ENCODE results near the gene ZNF655.

The ZNF655 gene

GRCh38 chr7:99594948-99595745, 36.7 kb downstream of the ZNF655 start:
- no peaks in the 10 kb centered on the region for H3K27me3 ChIP-seq (ENCODE audit: insufficient read depth, low read depth, severe bottlenecking)
- TF ChIP-seq, protein P1, sequence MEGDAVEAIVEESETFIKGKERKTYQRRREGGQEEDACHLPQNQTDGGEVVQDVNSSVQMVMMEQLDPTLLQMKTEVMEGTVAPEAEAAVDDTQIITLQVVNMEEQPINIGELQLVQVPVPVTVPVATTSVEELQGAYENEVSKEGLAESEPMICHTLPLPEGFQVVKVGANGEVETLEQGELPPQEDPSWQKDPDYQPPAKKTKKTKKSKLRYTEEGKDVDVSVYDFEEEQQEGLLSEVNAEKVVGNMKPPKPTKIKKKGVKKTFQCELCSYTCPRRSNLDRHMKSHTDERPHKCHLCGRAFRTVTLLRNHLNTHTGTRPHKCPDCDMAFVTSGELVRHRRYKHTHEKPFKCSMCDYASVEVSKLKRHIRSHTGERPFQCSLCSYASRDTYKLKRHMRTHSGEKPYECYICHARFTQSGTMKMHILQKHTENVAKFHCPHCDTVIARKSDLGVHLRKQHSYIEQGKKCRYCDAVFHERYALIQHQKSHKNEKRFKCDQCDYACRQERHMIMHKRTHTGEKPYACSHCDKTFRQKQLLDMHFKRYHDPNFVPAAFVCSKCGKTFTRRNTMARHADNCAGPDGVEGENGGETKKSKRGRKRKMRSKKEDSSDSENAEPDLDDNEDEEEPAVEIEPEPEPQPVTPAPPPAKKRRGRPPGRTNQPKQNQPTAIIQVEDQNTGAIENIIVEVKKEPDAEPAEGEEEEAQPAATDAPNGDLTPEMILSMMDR (IDR thresholded peaks at IDR 0.05; ENCODE audit: low read depth, low read length): no peak
- H3K36me3 ChIP-seq: no peaks in the 10 kb centered on the region
- H3K9me3 ChIP-seq (ENCODE audit: severe bottlenecking): no peaks in the 10 kb centered on the region
- DNase-seq: no peak
- H3K27ac ChIP-seq: no peak overlapping the region
- no peak overlapping the region for H3K4me3 ChIP-seq (ENCODE audit: low read depth, low read length)

DNA sequence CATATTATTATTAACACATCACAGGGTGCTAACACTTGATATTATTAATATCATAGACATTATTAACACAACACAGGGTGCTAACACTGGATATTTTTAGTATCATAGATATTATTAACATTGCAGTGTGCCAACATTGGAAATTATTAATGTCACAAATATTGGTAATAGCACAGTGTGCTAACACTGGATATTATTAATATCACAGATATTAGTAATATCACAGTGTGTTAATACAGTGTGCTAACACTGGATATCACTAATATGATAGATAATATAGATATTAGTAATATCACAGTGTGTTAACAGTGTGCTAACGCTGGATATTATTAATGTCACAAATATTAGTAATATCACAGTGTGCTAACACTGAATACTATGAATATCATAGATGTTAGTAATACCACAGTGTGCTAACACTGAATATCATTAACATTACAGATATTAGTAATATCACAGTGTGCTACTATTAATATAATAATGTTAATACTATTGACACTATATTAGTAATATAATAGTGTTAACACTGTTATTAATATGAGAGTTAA, 38.0 kb downstream of the ZNF655 start:
- no peak overlapping the region for H3K4me3 ChIP-seq (ENCODE audit: low read depth, low read length)
- H3K27me3 ChIP-seq (ENCODE audit: insufficient read depth, low read depth, severe bottlenecking): no peaks in the 10 kb centered on the region
- no peaks in the 10 kb centered on the region for H3K9me3 ChIP-seq (ENCODE audit: severe bottlenecking)
- H3K36me3 ChIP-seq: no peaks in the 10 kb centered on the region
- no peak for DNase-seq
- TF ChIP-seq, protein P1 (IDR thresholded peaks at IDR 0.05; ENCODE audit: low read depth, low read length): no peak
- no peak overlapping the region for H3K27ac ChIP-seq

- H3K27me3 ChIP-seq (ENCODE audit: insufficient read depth, low read depth, severe bottlenecking): no peaks in the 10 kb centered on the region
- TF ChIP-seq, protein P1 (IDR thresholded peaks at IDR 0.05; ENCODE audit: low read depth, low read length): no peak
- no peak within 1 kb of the TSS for H3K27ac ChIP-seq
- H3K9me3 ChIP-seq (ENCODE audit: severe bottlenecking): no peaks in the 10 kb centered on the region
- no peak within 1 kb of the TSS for H3K4me3 ChIP-seq (ENCODE audit: low read depth, low read length)
- DNase-seq: no peak
- no peaks in the 10 kb centered on the region for H3K36me3 ChIP-seq
Measured at GRCh38 chr7:99597762-99598501, 39.5 kb downstream of the ZNF655 start, which contains the start of gene TMEM225B. TMEM225B (plus strand) TSS chr7:99598267; CDS start chr7:99604389, 6,122 bp downstream.

DNA sequence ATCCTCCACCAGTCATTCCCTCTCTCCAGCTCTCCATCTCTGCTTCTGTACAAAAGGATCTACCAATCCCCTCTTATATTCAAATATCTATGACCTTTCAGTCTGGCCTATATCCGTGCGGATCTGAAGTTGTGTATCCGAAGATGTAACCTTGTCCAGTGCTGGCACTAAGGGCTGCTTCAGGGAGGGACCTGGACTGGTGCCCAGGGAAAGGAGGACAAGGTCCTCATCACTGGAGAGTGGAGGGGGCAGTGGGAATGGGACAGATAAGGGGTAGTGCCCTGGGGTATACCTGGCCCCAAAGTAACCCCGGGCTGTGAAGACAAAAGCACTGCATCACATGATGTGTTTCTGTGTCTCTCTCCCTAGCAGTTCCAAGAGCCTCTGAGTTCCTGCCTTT, 41.4 kb downstream of the ZNF655 start:
- DNase-seq: no peak
- Histone ChIP-seq H3K36me3 (no peaks in the 10 kb centered on the region), H3K27ac (no peak overlapping the region), H3K9me3 (ENCODE audit: severe bottlenecking) (no peaks in the 10 kb centered on the region), H3K27me3 (ENCODE audit: insufficient read depth, low read depth, severe bottlenecking) (no peaks in the 10 kb centered on the region), H3K4me3 (ENCODE audit: low read depth, low read length) (no peak overlapping the region)
- TF ChIP-seq, protein P1 (IDR thresholded peaks at IDR 0.05; ENCODE audit: low read depth, low read length): no peak

- Histone ChIP-seq H3K4me3 (ENCODE audit: low read depth, low read length) (no peak overlapping the region), H3K27me3 (ENCODE audit: insufficient read depth, low read depth, severe bottlenecking) (no peaks in the 10 kb centered on the region), H3K36me3 (no peaks in the 10 kb centered on the region), H3K9me3 (ENCODE audit: severe bottlenecking) (no peaks in the 10 kb centered on the region), H3K27ac (no peak overlapping the region)
- TF ChIP-seq, protein P1 (IDR thresholded peaks at IDR 0.05; ENCODE audit: low read depth, low read length): peak; percentile 32; the same call in 1 of the 2 replicates
- DNase-seq: no peak
Measured at GRCh38 chr7:99601656-99602310, 43.3 kb downstream of the ZNF655 start.
